Activated CD8-positive, alpha-beta memory T cell treated with anti-CD3 and anti-CD28 coated beads for 48 hours (primary cell): Measurements from ENCODE around the gene CHKB.
"Not testable (repeated sequence)": the region's sequence is repeated elsewhere in the genome, so short reads cannot be mapped to it uniquely, and the experiment has no call there.

Source experiments
- DNase-seq, 3 experiments: peaks; one replicate each; pipeline ENCODE4 v3.0.0-alpha.2; 2020; ENCODE audit warnings: low read depth in 2 of 3, low spot score in 2 of 3

Gene CHKB, protein sequence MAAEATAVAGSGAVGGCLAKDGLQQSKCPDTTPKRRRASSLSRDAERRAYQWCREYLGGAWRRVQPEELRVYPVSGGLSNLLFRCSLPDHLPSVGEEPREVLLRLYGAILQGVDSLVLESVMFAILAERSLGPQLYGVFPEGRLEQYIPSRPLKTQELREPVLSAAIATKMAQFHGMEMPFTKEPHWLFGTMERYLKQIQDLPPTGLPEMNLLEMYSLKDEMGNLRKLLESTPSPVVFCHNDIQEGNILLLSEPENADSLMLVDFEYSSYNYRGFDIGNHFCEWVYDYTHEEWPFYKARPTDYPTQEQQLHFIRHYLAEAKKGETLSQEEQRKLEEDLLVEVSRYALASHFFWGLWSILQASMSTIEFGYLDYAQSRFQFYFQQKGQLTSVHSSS

DNA sequence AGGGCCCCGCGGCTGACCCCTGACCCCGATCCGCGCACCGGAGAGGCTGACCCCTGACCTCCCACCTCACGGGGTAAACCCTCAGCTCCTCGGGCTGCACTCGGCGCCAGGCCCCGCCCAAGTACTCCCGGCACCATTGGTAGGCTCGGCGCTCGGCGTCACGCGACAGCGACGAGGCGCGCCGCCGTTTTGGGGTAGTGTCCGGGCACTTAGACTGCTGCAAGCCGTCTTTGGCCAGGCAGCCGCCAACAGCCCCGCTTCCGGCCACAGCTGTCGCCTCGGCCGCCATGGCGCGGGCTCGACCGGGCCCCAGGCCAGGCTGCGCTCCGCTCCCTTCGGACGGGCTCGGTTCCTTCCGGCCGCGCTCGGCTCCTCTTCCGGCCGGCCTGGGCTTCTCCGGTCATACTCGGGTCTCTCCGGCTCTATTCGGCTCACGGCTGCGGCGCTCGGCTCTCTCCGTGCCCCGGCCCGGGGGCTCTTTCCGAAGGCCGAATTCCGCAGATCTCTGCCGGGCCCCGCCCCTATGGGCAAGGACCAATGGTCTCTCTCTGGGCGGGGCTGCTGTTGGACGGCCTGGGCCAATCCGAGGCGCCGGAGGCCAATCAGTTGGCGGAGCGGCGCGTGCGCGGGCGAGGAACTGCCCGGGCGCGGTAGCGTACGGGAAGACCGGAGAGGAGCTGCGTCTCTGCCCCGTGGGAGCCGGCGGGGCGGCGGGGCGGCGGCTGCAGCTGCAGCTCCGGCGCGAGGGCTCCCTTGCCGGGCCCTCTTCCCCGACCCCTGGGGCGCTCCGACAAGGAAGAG lies at the start of gene CHKB:
TSS of gene CHKB (minus strand) at position 357 of the 801 bp plus-strand sequence. CDS start at position 289, 68 bp downstream.
- peak; percentile 87 to 98 (median 94) for DNase-seq

DNA sequence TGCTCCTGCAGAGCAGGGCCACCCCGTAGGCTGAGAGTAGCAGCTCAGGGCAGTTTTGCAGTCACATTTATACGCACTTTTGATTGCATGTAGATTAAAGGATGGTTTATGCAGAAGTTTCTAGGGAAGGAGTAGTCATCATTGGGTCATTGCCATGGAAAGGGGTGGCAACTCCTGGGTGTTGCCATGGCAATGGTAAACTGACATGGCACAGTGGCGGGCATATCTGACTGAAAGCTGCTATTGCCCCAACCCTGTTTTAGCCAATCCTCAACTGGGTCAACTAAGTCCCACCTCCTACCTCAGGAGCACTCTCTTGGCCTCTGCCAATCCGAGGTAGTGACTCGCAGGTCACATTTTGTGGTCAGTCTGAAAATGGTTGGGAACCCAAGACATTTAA lies 47.7 kb upstream of the CHKB start:
- DNase-seq = no peak

DNA sequence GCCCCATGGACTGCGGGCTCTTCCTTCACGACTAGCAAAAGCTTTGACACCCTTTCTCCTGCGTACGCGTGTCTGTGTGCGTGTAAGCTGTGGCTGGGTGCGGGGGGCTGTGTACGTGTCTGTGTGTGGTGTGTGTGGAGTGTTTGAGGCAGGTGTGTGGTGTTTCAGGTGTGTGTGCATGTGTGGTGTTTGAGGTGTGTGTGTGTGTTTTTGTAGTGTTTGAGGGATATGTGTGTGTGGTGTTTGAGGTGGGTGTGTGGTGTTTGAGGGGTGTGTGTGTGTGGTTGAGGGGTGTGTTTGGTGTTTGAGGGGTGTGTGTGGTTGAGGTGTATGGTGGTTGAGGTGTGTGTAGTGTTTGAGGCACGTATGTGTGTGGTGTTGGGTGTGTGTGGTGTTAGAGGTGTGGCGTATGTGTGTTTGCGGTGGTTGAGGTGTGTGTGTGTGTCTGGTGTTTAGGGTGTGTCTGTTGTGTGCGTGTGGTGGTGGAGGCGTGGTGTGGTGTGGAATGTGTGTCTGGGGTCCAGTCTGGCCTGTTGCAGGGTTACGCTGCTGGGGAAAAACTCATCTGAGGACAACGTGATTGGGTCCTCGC lies 46.0 kb upstream of the CHKB start:
- no peak for DNase-seq

DNA sequence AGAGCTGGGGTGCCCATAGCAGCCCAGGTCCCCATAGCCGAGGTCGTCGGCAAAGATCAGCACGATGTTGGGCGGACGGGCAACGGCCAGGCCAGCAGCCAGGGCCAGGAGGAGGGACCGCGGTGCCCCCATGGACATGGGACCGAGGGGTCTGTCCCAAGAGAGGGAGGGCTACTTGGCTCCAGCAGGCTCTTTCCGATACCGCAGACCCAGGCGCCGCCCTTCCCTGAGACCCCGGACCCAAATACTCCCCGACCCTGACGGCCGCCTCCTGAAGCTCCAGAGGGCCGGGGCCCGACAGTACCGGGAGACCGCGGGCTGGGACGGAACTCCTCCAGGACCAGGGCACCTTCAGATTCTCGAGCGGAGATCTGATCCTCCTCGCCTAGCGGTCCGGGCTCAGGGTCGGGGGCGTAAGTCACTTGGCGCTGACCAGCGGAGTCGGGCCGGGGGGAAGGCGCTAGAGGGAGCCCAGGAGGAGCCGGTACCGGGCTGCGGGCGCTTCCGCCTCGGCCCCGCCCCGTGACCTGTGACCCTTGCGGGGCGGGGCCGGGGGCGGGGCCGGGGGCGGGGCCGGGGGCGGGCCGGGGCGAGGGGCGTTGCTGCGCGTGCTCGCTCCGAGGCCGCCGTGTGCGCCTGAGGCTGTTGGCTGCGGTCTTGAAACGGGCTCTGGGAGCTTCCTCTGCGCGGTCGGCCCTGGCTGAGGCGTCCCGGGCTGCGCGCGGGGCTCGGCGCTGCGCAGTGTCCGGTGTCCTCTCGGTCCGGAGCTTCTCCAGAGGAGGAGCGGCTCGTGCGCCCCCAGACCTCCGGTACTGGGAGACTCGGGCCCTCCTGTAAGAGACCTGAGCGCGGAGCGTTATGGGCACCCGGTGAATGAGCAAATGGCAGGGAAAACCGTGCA lies 45.2 kb upstream of the CHKB start, which contains the start of gene ARSA:
TSS of gene ARSA (minus strand) at position 511 of the 901 bp plus-strand sequence. CDS start at position 138, 373 bp downstream.
- DNase-seq = peak in 2 of 3 experiments; percentile 42 to 60

DNA sequence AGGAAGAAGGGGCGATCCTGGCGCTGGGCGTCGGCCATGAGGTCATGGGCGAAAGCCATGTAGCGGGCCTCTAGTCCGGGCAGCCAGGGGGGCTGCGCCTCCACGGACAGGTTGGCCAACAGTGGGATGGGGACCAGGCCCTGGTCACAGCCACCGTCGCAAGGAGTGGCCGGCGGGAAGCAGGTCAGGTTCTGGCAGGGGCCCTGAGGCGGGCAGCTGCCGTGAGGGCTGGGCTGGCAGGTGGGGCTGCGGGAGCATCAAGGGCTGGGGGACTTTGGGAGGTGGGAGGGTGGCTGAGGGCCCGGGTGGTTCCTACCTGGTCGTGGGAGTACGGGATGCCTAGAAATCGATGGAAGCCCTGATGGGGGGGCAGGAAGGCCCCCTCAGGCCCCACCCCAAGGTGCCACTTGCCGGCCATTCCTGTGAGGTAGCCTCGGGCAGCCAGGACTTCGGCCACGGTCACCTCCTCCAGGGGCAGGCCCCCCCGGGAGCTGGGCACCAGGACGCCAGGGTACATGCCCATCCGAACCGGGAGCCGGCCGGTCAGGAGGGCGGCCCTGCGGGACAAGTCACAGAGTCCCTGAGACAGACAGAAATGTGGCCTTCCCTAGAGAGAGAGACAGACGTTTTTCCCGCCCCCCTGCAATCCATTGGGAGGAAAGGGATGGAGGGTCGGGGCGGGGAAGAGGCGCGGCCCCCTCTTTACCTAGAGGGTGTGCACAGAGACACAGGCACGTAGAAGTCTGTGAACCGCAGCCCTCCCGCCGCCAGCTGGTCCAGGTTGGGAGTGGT lies 44.4 kb upstream of the CHKB start:
- DNase-seq = no peak

DNA sequence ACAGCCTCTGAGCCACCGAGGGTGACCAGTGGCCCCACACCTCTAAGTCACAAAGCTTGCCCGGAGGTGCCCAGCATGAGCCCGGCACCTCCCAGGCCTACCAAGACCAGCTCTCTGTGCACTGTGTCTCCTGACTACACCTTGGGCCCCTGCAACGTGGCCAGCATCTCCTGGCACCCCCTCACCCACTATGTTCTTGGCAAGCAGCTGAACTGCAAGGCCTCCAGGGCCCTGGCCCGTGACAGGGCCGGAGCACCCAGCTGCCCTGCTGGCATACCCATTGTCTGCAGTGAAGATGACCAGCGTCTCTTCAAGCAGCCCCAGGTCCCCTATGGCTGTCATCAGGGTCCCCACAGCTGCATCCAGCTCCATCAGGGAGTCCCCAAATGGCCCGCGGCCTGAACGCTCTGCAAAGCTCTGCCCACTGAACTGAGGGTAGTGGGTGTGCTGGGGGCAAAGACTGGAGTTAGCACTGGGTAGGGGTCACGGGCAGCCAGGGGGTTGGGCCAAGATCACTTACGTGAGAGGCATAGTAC lies 43.7 kb upstream of the CHKB start:
- no peak for DNase-seq

DNA sequence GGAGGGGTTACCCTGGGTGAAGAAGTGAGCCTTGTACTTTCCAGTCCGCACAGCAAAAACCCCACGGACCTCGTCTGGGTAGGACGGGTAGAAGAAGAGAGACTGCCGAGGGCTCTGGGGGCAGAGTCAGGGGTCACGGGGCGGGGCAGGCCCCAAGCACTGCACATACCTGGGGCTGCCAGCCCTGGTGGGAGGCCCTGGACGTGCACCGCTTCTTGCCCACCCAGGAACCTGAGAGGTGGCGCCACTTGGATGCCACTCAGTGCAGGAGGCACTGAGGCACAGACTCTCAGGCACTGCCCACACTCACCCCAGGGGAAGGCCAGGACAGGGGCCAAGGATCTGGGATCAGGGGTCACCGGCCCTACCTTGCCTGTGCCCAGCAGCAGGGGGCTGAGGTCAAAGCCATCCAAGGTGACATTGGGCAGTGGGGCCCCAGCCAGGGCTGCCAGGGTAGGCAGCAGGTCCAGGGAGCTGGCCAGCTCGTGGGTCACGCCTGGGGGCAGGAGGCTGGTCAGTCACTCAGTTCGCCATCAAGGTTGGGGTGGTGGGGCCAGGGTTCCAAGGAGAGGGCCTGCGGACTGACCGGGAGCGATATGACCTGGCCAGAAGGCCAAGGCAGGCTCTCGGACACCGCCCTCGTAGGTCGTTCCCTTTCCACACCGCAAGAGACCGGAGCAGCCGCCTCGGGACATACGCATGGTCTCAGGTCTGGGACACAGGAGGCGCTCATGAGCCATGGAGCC lies 43.1 kb upstream of the CHKB start:
- no peak for DNase-seq

DNA sequence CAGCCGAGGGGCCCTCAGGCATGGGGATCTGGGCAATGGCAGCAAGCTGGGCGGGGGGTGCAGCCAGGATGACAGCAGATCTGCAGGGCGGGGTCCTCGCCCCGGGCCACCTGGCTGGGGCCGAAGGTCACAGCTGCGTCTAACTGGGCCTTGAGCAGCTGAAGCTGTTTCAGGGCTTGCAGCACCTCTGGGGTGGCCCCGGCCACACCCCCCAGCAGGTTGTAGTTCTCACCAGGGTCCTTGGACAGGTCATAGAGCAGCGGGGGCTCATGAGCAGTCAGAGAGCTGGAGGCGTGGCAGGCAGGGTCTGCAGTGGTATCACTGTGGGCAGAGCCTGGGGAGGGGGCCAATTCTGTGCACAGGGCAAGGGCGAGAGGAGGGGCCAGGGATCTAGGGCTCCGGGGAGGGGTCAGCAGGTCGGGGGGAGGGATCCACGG lies 42.5 kb upstream of the CHKB start:
- DNase-seq = no peak

DNA sequence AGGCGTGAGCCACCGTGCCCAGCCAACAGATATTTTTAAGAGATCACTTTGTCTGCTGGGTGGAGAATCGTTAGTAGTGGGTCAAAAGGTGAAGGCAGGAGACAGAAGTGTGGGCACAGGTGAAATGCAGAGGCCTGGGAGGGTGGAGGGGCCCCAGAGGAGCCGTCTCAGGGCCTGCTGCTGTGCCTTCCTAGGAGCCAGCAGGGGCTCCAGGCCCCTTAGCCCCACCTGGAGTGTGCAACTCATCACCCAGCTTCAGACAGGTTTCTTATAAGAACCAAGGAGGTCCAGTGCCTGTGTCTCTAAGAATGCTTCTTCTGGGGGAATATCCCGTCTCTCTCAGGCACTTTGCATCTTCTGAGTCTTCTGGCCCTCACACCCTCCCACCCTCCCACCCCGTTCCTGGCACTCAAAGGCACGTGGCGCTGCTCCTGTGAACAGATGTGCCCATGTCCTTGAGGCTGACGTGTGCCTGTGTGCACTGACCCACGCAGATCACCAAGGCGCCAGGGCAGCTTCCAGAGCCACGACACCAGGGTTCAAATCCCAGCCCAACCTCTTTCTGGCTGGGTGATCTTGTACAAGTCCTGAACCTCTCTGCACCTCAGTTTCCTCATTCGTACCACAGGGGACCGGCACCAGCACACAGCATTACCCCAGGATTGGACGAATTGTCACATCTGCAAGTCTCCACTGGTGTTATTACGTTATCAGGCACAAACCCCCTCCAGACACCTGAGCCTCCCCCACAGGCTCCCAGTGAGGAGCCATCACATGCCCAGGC lies 41.9 kb upstream of the CHKB start:
- DNase-seq = no peak

DNA sequence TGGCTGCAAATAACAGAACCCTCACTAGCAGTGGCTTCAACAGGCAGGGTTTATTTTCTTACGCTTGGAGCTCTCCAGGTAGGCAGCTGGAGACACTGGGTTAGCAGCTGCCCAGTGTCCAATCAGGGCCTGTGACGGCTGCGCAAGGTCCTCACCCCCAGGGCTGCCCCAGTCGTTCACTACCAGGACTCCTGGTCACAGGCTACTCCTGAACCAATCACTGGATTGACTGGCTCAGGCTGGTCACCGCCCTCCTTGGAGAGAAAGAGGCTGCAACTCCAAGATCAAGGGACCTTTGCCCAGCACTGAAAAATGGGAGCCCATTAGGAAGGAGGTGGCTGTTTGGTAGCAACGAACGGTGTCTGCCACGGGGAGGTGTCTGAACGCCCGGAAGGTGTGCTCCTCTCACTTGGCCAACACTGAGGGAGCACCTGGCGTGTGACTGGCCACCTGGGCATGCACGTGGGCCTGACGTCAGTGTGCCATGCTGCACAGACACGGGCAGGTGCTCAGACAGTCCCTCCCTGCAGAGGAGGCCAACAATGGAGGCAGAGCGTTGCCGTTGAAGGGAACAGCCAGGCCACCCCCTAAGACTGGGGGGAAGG lies 40.2 kb upstream of the CHKB start:
- DNase-seq = no peak

DNA sequence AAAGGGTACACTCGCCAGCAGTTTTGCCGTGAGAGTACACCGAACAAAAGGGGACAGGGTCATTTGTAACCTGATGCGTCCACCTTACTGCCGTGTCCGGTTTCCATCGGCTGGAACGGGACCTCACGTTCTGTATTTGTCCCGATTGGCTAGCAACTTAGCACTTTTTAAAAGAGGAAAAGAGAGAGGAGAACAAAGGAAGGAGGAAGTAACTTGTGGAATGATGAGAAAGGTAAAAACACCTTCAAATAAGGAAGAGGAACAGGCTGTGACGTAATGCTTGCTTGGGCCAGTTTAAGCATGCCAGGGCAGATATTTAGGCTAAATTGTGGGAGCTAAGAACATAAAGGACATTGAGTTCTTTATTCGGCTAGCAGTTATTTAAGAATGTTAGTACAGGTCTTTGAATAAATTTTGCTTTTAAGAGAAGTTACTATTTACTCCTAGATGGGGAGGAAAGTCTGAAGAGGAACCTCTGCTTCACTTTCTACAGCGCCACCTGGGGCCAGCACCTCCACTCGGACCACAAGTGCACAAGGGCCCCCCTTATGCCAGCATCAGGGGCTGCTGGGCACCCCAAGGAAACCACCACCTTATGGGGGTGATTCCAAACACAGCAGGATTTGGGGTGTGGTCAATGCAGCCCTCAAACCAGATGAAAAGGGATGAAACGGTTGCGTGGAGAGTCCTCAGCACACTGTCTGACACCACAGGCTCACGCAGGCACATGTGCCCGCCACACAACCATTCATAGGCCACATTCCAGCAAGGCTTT lies 39.5 kb upstream of the CHKB start:
- no peak for DNase-seq

DNA sequence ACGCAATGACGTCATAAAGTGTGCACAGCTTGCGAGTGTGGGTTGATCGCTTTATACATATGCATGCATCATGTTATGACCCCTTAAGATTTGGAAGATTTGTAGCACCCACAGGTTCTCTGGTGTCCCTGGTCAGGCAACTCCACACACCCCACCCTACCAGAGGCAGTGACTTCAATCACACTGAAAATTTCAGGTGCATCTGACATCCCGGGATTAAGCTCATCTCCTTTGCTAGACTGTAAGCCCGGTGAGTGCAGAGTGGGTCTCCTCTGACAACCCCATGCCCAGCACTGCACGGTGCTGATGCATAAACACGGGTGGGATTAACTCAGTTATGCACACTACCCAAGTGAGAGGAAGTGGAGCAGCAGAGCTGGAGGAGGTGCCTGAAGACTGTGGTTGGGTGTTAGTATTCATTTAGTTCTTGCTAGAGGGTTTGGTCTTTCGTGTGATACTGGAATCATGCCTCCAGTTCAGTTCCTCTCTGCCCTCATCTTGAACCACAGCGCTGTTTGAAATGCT lies 38.8 kb upstream of the CHKB start:
- DNase-seq = no peak

DNA sequence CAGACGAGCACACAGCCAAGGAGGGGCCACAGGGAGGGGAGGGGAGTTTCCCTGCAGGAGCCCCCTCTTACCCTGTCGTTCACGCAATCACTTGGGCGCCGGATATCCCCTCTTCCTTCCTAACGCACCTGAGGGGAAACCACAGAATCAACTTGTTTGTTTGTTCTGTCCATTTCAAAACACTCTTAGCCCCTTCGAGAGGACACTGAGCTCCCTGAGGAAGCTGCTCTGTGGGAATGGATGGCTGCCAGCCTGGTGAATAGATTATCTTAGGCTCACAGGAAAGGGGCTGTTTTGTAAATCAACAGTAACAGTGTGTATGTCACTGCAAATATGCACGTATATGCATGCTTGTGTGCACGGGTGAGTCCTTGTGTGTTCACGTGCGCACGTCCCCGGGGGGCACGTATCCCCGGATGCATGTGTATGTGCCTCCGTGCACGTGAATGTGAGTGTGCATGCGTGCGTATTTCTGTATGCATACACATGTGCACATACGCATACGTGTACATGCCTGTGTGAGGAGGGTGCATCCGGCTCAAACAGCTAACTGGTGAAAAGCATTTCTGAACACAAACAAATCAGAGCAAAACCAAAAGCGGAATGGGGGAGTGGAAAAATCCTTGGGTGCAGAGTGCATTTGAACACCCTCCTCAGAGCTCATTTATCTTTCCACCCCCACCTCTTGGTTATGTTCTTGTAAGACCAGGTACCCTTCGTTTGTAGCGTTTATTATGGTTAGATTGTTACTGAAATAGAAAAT lies 38.1 kb upstream of the CHKB start:
- DNase-seq = peak in 2 of 3 experiments; percentile 13 to 69

DNA sequence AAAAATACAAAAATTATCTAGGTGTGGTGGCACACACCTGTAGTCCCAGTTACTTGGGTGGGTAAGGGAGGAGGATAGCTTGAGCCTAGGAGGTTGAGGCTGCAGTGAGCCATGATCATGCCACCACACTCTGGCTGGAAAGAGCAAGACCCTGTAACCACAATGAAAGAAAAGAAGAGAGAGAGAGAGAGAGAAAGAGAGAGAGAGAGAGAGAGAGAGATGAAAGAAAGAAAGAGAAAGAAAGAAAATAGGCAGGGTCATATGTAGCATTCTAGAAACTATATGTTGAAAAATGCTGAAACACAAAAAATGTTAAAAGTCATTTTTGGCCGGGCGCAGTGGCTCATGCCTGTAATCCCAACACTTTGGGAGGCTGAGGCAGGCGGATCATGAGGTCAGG lies 31.6 kb upstream of the CHKB start:
- DNase-seq = not testable (repeated sequence)

DNA sequence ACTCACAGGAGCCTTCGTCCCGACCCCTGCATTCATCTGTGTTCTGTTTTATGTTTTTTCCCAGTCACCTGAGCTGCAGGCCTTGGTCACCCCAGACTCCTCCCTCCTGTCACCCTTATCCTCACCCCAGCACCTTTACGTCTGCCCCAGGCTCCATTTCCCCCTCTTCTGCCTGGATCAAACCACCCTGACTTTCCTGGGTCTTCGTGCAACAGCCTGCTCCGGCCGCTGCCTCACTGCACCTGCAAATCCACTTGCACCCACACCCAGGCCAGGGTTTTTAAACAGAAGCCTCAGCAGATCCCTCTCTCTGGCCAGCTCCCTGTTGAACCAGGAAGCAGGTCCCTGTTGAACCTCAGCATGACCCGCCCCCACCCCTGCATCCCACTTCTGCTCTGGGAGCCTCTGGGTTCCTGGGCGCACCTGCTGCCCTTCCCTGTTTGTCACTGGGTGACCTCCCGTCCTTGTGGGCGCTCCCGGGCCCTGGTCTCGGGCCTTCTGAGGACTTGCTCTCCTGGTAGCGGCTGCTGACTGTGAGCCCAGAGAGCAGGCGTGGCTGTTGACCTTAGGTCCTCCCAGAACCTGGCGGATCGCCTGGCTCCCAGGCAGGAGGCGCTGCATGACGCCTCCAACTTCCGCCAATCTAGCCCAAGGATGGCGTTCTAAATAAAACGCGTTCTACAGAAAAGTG lies 30.8 kb upstream of the CHKB start:
- DNase-seq = no peak
